GM13976 (cell line): ENCODE results near the gene SLC16A4.

Experiments used
- DNase-seq: peaks from one replicate; pipeline ENCODE4 v3.0.0; 2012; ENCODE audit warnings: low spot score
- in situ Hi-C: fragments of 300-500 bp; cut with MboI; formaldehyde crosslinking; loops from one replicate; pipeline ENCODE4 v1.12.0; 2022; ENCODE audit warnings: low sequenced_read_pairs, mixed read lengths, inconsistent platforms; ENCODE audit not compliant: unreplicated experiment
- TF ChIP-seq, protein P1 (sequence below): IDR thresholded peaks from 2 replicates; pipeline ENCODE4 v1.5.1; 2012; ENCODE audit warnings: borderline replicate concordance, mild to moderate bottlenecking; ENCODE audit not compliant: insufficient read depth; ENCODE audit errors: extremely low read depth, missing control alignments, control extremely low read depth

Gene SLC16A4

DNA sequence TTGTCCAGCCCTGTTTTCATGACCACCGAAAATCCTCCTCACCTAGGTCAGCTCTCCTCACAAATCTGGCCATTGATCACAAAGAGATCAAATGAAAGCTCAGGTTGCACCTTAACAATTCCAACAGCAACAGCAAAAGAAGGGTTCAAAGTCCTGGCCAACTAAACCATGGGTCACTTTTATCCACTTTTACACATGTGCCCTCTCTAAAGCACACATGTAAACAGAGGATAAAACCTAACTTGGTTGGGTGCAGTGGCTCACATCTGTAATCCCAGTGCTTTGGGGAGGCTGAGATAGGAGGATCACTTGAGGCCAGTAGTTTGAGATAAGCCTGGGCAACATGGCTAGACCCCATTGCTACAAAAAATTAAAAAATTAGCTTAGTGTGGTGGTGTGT lies 55.6 kb downstream of the SLC16A4 start:
- in situ Hi-C loops: no loop called here
- TF ChIP-seq, protein P1, sequence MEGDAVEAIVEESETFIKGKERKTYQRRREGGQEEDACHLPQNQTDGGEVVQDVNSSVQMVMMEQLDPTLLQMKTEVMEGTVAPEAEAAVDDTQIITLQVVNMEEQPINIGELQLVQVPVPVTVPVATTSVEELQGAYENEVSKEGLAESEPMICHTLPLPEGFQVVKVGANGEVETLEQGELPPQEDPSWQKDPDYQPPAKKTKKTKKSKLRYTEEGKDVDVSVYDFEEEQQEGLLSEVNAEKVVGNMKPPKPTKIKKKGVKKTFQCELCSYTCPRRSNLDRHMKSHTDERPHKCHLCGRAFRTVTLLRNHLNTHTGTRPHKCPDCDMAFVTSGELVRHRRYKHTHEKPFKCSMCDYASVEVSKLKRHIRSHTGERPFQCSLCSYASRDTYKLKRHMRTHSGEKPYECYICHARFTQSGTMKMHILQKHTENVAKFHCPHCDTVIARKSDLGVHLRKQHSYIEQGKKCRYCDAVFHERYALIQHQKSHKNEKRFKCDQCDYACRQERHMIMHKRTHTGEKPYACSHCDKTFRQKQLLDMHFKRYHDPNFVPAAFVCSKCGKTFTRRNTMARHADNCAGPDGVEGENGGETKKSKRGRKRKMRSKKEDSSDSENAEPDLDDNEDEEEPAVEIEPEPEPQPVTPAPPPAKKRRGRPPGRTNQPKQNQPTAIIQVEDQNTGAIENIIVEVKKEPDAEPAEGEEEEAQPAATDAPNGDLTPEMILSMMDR: no peak
- DNase-seq: no peak

DNA sequence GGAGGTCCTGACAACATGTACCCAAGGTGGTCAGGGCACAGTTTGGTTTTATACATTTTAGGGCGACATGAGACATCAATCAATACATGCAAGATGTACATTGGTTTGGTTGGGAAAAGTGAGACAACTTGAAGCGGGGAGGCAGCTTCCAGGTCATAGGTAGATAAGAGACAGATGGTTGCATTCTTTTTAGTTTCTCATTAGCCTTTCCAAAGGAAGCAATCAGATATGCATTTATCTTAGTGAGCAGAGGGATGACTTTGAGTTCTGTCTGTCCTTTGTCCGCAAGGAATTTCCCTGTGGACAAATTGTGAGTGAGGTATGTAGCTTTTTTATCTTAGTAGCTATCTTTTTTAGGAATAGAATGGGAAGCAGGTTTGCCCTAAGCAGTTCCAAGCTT lies 62.1 kb downstream of the SLC16A4 start:
- TF ChIP-seq, protein P1: no peak
- no peak for DNase-seq
- in situ Hi-C loops: loop anchor here (10.0 kb wide), 1 partner anchor 126 kb away; the partner anchor contains the start of gene PROK1

DNA sequence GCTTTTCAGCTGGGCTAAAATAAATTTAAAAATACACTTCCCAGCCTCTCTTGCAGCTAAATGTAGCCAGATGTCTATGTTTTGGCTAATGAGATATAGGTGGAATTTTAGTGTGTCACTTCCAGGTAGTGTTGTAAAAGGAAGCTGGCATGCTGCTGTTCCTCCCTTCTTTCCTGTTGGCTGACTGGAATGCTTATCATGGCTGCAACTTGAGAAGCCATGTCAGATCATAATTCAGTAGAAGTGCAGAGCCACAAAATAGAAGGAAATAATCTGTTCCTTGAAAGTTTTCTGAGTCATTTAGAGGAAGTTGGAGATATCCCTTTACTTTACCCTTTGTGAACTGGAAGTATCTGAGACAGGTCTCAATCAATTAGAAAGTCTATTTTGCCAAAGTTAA lies 62.6 kb downstream of the SLC16A4 start:
- in situ Hi-C loops: loop anchor here (10.0 kb wide), 1 partner anchor 127 kb away; the partner anchor contains the start of gene PROK1
- no peak for DNase-seq
- TF ChIP-seq, protein P1: no peak

DNA sequence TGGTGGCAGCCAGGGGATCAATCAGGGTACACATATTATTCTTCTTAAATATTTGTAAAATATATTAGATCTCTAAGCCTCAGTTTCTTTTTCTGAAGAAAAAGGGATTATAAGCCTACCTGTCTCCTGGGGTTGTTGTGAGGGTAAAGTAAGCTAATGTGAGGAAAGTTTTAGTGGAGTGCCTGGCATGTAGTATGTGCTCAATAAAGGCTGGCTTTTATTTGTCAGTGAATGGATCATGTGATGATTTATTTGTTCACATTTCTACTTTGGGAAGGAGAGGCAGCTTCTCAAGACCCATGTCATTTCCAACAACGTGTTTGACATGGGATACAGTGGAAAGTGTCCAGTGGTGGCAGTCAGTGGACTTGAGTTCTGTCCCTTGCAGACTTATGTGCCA lies 64.0 kb downstream of the SLC16A4 start:
- in situ Hi-C loops: loop anchor here (10.0 kb wide), 1 partner anchor 128 kb away; the partner anchor contains the start of gene PROK1
- TF ChIP-seq, protein P1: no peak
- no peak for DNase-seq

DNA sequence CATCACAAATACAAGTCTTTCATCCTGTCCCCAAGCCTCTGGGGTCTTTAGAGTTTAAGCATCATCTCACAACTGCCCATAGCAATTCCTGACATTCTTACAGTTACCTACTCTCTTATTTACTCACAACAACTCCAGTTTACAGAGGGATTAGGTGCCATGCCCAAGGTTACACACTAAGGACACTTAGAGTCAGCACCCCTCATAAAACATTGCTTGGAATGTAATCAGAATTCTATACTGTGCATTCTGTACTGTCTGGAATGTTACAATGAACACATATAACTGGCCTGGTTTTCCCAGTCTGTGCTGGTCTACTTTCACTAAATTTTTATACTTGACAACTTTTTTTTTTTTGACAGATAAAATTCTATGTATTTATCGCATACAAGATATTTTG lies 66.2 kb downstream of the SLC16A4 start:
- TF ChIP-seq, protein P1: no peak
- in situ Hi-C loops: loop anchor here (10.0 kb wide), 1 partner anchor 130 kb away; the partner anchor contains the start of gene PROK1
- no peak for DNase-seq

DNA sequence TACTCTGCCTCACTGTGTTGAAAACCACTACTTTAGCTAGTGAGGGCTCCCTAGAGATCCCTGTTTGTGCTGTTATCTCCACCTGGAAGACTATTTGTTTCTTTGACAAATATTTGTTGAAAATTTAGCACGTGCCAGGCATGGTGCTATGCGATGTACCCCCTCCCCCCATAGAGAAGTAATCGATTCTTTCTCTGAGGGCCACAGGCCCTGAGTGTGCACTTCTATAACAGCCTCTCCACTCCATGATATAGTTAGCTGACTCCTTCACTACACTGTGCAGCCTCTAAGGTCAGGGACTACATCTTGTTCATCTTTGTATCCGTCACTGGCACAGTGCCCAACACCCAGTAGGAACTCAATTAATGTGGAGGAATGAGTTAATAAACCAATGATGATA lies 69.0 kb downstream of the SLC16A4 start:
- no peak for DNase-seq
- TF ChIP-seq, protein P1: no peak
- in situ Hi-C loops: loop anchor here (10.0 kb wide), 1 partner anchor 133 kb away; the partner anchor contains the start of gene PROK1
